GM12878 (cell line): ENCODE results near the gene CTNNA2. TPM values are rescaled to one million over a fixed set of nuclear protein-coding genes. Genes with fewer than 3 reads are reported as not detected.

Experiments used
- ATAC-seq: fragments of 200-7000 bp; cut with Tn5 transposase; 3 replicates; pipeline ENCODE4 v1.9.1; 2020; ENCODE audit warnings: mild to moderate bottlenecking, moderate library complexity
- BruUV-seq: library from RNA; stranded (reverse); fragments of 400-500 nt; replicated peaks from 2 replicates; lab custom pipeline; 2021; lab: Mats Ljungman, UMichigan
- CTCF ChIA-PET: fragments of 300-600 bp; sonication (Branson Sonifier 250); formaldehyde crosslinking; extraction: SDS; loops from one replicate; lab custom pipeline; 2021; ENCODE audit warnings: inconsistent platforms; lab: Yijun Ruan, JAX
- POLR2A ChIA-PET: fragments of 350-600 bp; formaldehyde crosslinking; extraction: SDS; loops from one replicate; lab custom pipeline; 2021; ENCODE audit warnings: inconsistent platforms; lab: Charles Lee
- RAD21 ChIA-PET: fragments of 300-600 bp; sonication (Branson Sonifier 250); formaldehyde crosslinking; loops from one replicate; lab custom pipeline; 2023; ENCODE audit warnings: antibody characterized with exemption; ENCODE audit not compliant: unreplicated experiment; lab: Charles Lee
- SMC1A ChIA-PET: fragments of 300-600 bp; sonication (Branson Sonifier 250); formaldehyde crosslinking; loops from one replicate; lab custom pipeline; 2023; ENCODE audit not compliant: unreplicated experiment, uncharacterized antibody; lab: Charles Lee
- DNase-seq: peaks from one replicate; pipeline ENCODE4 v3.0.0-alpha.2; 2011; ENCODE audit warnings: low read depth, low spot score
- FAIRE-seq: peaks from 3 replicates; lab custom pipeline; 2011; peaks lifted over from hg19 to GRCh38; lab: Jason Lieb, UNC
- H2AFZ ChIP-seq: 2 replicates; pipeline ENCODE4 v1.6.0; 2011; ENCODE audit warnings: low read depth, low read length, control low read depth; ENCODE audit not compliant: control insufficient read depth
- H3K27ac ChIP-seq: 2 replicates; pipeline ENCODE4 v1.5.1; 2011; ENCODE audit warnings: control low read depth; ENCODE audit not compliant: control insufficient read depth, insufficient read depth
- H3K27me3 ChIP-seq, 2 experiments: replicated peaks in 1 of 2; 2 replicates each; pipeline versions ENCODE4 v1.6.0 to v1.6.1; 2011; ENCODE audit warnings: low read length in 1 of 2; ENCODE audit not compliant: control insufficient read depth in 2 of 2, insufficient read depth in 2 of 2
- H3K36me3 ChIP-seq, 2 experiments: 2 replicates each; pipeline ENCODE4 v1.5.1; 2011; ENCODE audit warnings: low read length in 1 of 2; ENCODE audit not compliant: control insufficient read depth in 2 of 2, insufficient read depth in 2 of 2
- H3K4me1 ChIP-seq: 2 replicates; pipeline ENCODE4 v1.6.1; 2011; ENCODE audit warnings: mild to moderate bottlenecking, low read length, moderate library complexity, mixed read lengths; ENCODE audit not compliant: control insufficient read depth, insufficient read depth
- H3K4me2 ChIP-seq: 2 replicates; pipeline ENCODE4 v1.6.0; 2011; ENCODE audit warnings: control low read depth; ENCODE audit not compliant: control insufficient read depth, insufficient read depth
- H3K4me3 ChIP-seq: fragments of 200-600 bp; sonication (generic); 2 replicates; pipeline ENCODE4 v1.5.1; 2016
- H3K79me2 ChIP-seq: 2 replicates; pipeline ENCODE4 v1.6.0; 2011; ENCODE audit warnings: low read length; ENCODE audit not compliant: control insufficient read depth, insufficient read depth
- H3K9ac ChIP-seq: 2 replicates; pipeline ENCODE4 v1.8.0; 2011; ENCODE audit warnings: low read length, control low read depth, mixed read lengths; ENCODE audit not compliant: control insufficient read depth, insufficient read depth
- H3K9me3 ChIP-seq: replicated peaks from 3 replicates; pipeline ENCODE4 v1.5.1; 2011; ENCODE audit warnings: mild to moderate bottlenecking, low read length; ENCODE audit not compliant: control insufficient read depth, insufficient read depth
- H4K20me1 ChIP-seq: 2 replicates; pipeline ENCODE4 v1.6.0; 2011; ENCODE audit not compliant: control insufficient read depth, insufficient read depth
- ELK1 ChIP-seq: IDR thresholded peaks from 2 replicates; pipeline ENCODE4 v1.6.1; 2012; ENCODE audit warnings: low read depth, low read length, improper control_type of control experiment
- EP300 ChIP-seq, 2 experiments: fragments of 150-350 bp in 1 of 2; IDR thresholded peaks; 2 replicates each; pipeline ENCODE4 v1.6.1; 2011 to 2012; ENCODE audit warnings: low read depth in 2 of 2, low read length in 2 of 2, borderline replicate concordance in 1 of 2, improper control_type of control experiment in 1 of 2, inconsistent platforms in 1 of 2; ENCODE audit not compliant: control insufficient read depth in 1 of 2
- EZH2 ChIP-seq: IDR thresholded peaks from 2 replicates; pipeline ENCODE4 v1.6.1; 2012; ENCODE audit warnings: low read depth, mild to moderate bottlenecking, control low read depth, inconsistent platforms, low read length, borderline replicate concordance; ENCODE audit not compliant: control insufficient read depth
- HCFC1 ChIP-seq: fragments of 150-350 bp; IDR thresholded peaks from 2 replicates; pipeline ENCODE4 v1.6.1; 2014; ENCODE audit warnings: low read length
- IRF3 ChIP-seq: fragments of 450-650 bp; IDR thresholded peaks from 2 replicates; pipeline ENCODE4 v1.6.1; 2014; ENCODE audit warnings: mild to moderate bottlenecking
- NR2C2 ChIP-seq: IDR thresholded peaks from 2 replicates; pipeline ENCODE4 v1.6.1; 2011; ENCODE audit warnings: borderline replicate concordance, low read depth; ENCODE audit not compliant: control insufficient read depth, insufficient read length
- PML ChIP-seq: IDR thresholded peaks from 2 replicates; pipeline ENCODE4 v1.6.1; 2012; ENCODE audit warnings: low read length, inconsistent platforms
- RUNX3 ChIP-seq: IDR thresholded peaks from 2 replicates; pipeline ENCODE4 v1.6.1; 2012; ENCODE audit warnings: low read length, inconsistent platforms
- SIX5 ChIP-seq: IDR thresholded peaks from 2 replicates; pipeline ENCODE4 v1.6.1; 2011; ENCODE audit warnings: mild to moderate bottlenecking, low read depth, low read length, moderate library complexity; ENCODE audit not compliant: severe bottlenecking
- SREBF2 ChIP-seq: IDR thresholded peaks from 2 replicates; pipeline ENCODE4 v1.6.1; 2012; ENCODE audit warnings: mild to moderate bottlenecking, low read length
- STAT3 ChIP-seq: IDR thresholded peaks from 2 replicates; pipeline ENCODE4 v1.6.1; 2011; ENCODE audit warnings: low read depth, low read length, improper control_type of control experiment
- TAF1 ChIP-seq: IDR thresholded peaks from 2 replicates; pipeline ENCODE4 v1.6.1; 2011; ENCODE audit warnings: mild to moderate bottlenecking, low read depth, low read length, borderline replicate concordance
- TCF3 ChIP-seq: IDR thresholded peaks from 2 replicates; pipeline ENCODE4 v1.6.1; 2012; ENCODE audit warnings: low read depth, mild to moderate bottlenecking, low read length, borderline replicate concordance; ENCODE audit not compliant: insufficient read depth
- ZNF24 ChIP-seq: fragments of 450-650 bp; IDR thresholded peaks from 2 replicates; pipeline ENCODE4 v1.6.1; 2017; ENCODE audit warnings: antibody characterized with exemption, mild to moderate bottlenecking
- ZNF622 ChIP-seq: fragments of 450-650 bp; IDR thresholded peaks from 2 replicates; pipeline ENCODE4 v1.6.1; 2017; ENCODE audit warnings: mild to moderate bottlenecking, inconsistent platforms
- WGBS: methylation state at CpG from one replicate; pipeline ENCODE4 v1.1.6; 2016; ENCODE audit warnings: low lambda C conversion rate; ENCODE audit not compliant: insufficient replicate concordance, insufficient coverage; ENCODE audit errors: missing lambda C conversion rate; 5-methylcytosine and 5-hydroxymethylcytosine counted together
- in situ Hi-C: fragments of 300-500 bp; cut with MboI; formaldehyde crosslinking; loops from 9 replicates; pipeline ENCODE4 v1.14.3; 2018; ENCODE audit warnings: mixed read lengths
- intact Hi-C: fragments of 100-400 bp; cut with micrococcal nuclease; formaldehyde crosslinking; loops from one replicate; pipeline ENCODE4 v1.14.2; 2022; ENCODE audit not compliant: unreplicated experiment
- polyA plus RNA-seq, 11 experiments: library from polyadenylated mRNA; depleted of rRNA in 4 of 11; unstranded in 6 of 11; stranded (reverse) in 5 of 11; fragments of >200 nt; fragmentation: Nextera tagmentation in 4 of 11; fragmentation: Illumina TruSeq in 1 of 11; extraction: Ambion mirVana in 4 of 11; extraction: Trizol in 1 of 11; gene quantifications; 1 replicate in 1 of 11; 2 replicates in 10 of 11; pipeline versions ENCODE4 v1.2.1 to v1.2.3, GENCODE V29; 2011 to 2016; ENCODE audit warnings: inconsistent platforms in 2 of 11, missing spikeins in 2 of 11, low read depth in 1 of 11
- total RNA-seq, 4 experiments: library from RNA; depleted of rRNA in 3 of 4; stranded (reverse); fragments of >200 nt in 3 of 4; fragmentation: Illumina TruSeq in 1 of 4; extraction: Trizol in 1 of 4; gene quantifications; 2 replicates each; pipeline versions ENCODE4 v1.2.1 to v1.2.3, GENCODE V29; 2013 to 2021

Gene CTNNA2
- total and polyA plus RNA-seq, 10 of the 15 experiments (the other 5 are each of a cell fraction or from before 2014, with no cell fraction given) = 2.4 to 36.2 (median 6.6) TPM

- TF ChIP-seq ELK1 (no peak), ZNF622 (no peak), SREBF2 (no peak), NR2C2 (no peak), STAT3 (no peak), PML (no peak)
These were observed 246.0 kb downstream of the CTNNA2 start (continued) for GRCh38 chr2:79758749-79759282.

GRCh38 chr2:79770926-79771325 is 258.1 kb downstream of the CTNNA2 start:
- ChIA-PET POLR2A (no interaction called here), CTCF (no interaction called here), RAD21 (no interaction called here), SMC1A (interaction anchor here (1.4 kb wide), 1 partner anchor 31 kb away, joined by 3 read pairs; no protein-coding TSS in a partner anchor)
- no peak overlapping the region for H3K27ac ChIP-seq
- no TSS peak for BruUV-seq
- no peak overlapping the region for H3K9ac ChIP-seq
- no peak for ATAC-seq
- H4K20me1 ChIP-seq = no peaks in the 10 kb centered on the region
- H3K36me3 ChIP-seq = no peaks in the 10 kb centered on the region
- H3K4me2 ChIP-seq = no peak overlapping the region
- WGBS = 12% methylated on average over 3 of the region's 3 CpGs
- in situ Hi-C loops (no loop called here), intact Hi-C loops (no loop called here)
- H3K9me3 ChIP-seq = no peaks in the 10 kb centered on the region
- no peak overlapping the region for H2AFZ ChIP-seq
- H3K4me1 ChIP-seq = no peaks in the 10 kb centered on the region
- no peaks in the 10 kb centered on the region for H3K79me2 ChIP-seq
- TF ChIP-seq EP300 (IDR thresholded peaks at IDR 0.05; ENCODE audit: borderline replicate concordance in 1 of 2, control insufficient read depth in 1 of 2, low read depth in 2 of 2, low read length in 2 of 2) (no peak), RUNX3 (no peak), TAF1 (no peak), IRF3 (no peak), STAT3 (no peak), ZNF24 (no peak), HCFC1 (no peak), EZH2 (no peak), TCF3 (no peak), SIX5 (no peak)
- DNase-seq = no peak
- H3K4me3 ChIP-seq = no peak overlapping the region
- no peak for FAIRE-seq
- no peaks in the 10 kb centered on the region for H3K27me3 ChIP-seq
